Activated CD4-positive, alpha-beta T cell treated with anti-CD3 and anti-CD28 coated beads for 36 hours (primary cell): ENCODE measurements around the gene MILR1. TPM values are rescaled to one million over a fixed set of nuclear protein-coding genes. Genes with fewer than 3 reads are reported as not detected.

Experiments
- ATAC-seq: fragments of 200-7000 bp; cut with Tn5 transposase; one replicate; pipeline ENCODE4 v1.10.0; 2021; ENCODE audit warnings: mild to moderate bottlenecking, moderate library complexity
- CTCF ChIA-PET: fragments of 350-600 bp; sonication (Branson Sonifier 250); formaldehyde crosslinking; loops from one replicate; lab custom pipeline; 2021; ENCODE audit warnings: antibody characterized with exemption; lab: Charles Lee
- POLR2A ChIA-PET: fragments of 350-600 bp; sonication (Branson Sonifier 250); formaldehyde crosslinking; loops from one replicate; lab custom pipeline; 2021; ENCODE audit warnings: antibody characterized with exemption, inconsistent platforms; lab: Charles Lee
- DNase-seq: peaks from one replicate; pipeline ENCODE4 v3.0.0-alpha.2; 2020
- H3K27ac Mint-ChIP-seq: one replicate; pipeline ENCODE4 v1.8.0; 2021; ENCODE audit warnings: mixed read lengths
- H3K27me3 Mint-ChIP-seq: one replicate; pipeline ENCODE4 v1.8.0; 2021; ENCODE audit warnings: mixed read lengths
- H3K36me3 Mint-ChIP-seq: one replicate; pipeline ENCODE4 v1.8.0; 2021; ENCODE audit warnings: low read depth, mixed read lengths
- H3K4me1 Mint-ChIP-seq: one replicate; pipeline ENCODE4 v1.8.0; 2021; ENCODE audit warnings: mixed read lengths
- H3K4me3 Mint-ChIP-seq: one replicate; pipeline ENCODE4 v1.8.0; 2021; ENCODE audit warnings: mild to moderate bottlenecking, moderate library complexity, mixed read lengths
- H3K9me3 Mint-ChIP-seq: one replicate; pipeline ENCODE4 v1.8.0; 2021; ENCODE audit warnings: low read depth, mixed read lengths
- intact Hi-C, 2 experiments: fragments of 100-400 bp; cut with DNase I in 1 of 2; cut with micrococcal nuclease in 1 of 2; formaldehyde crosslinking; loops; one replicate each; pipeline versions ENCODE4 v1.14.2 to v1.15.1; 2022 to 2024; cut with DNase I, micrococcal nuclease
- microRNA-seq: library from miRNA; unstranded; fragments of <30 nt; microRNA quantifications from one replicate; pipeline ENCODE4 v1.2.0, GENCODE V29; 2021; ENCODE audit warnings: borderline replicate concordance
- total RNA-seq, 2 experiments: library from RNA; stranded (reverse); gene quantifications; one replicate each; pipeline ENCODE4 v1.2.3, GENCODE V29; 2021

Gene MILR1
- total RNA-seq, 2 experiments from 2014 or later: 0.30 TPM; not detected in 1

DNA sequence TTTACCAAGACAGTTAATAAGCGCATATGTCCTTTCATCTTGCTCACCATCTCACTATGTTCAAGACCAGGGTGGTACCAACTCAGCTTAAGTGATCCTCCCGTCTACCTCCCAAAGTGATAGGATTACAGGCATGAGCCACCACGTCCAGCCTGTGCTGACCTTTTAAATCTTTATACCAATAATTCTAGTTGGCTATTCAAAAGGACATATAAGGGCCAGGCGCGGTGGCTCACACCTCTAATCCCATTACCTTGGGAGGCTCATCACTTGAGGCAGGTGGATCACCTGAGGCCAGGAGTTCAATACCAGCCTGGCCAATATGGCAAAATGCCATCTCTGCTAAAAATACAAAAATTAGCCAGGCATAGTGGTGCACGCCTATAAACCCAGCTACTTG lies 60.3 kb downstream of the MILR1 start:
- CTCF ChIA-PET: interaction anchor here (1.1 to 1.8 kb wide), 3 partner anchors 10 to 140 kb away, joined by 4 to 8 read pairs (median 6); no protein-coding TSS in a partner anchor
- H3K9me3 Mint-ChIP-seq: no peaks in the 10 kb centered on the region
- H3K4me3 Mint-ChIP-seq: no peak overlapping the region
- peaks cover 50% of the 10 kb centered on the region for H3K36me3 Mint-ChIP-seq
- H3K27me3 Mint-ChIP-seq: no peaks in the 10 kb centered on the region
- no peak for DNase-seq
- intact Hi-C loops: loop anchor here in 1 of 2 experiments (5.0 kb wide), 1 partner anchor 767 kb away; the partner anchor contains the start of gene STRADA
- no peak overlapping the region for H3K27ac Mint-ChIP-seq
- ATAC-seq: no peak
- POLR2A ChIA-PET: interaction anchor here (0.6 kb wide), 1 partner anchor 21 kb away, joined by 3 read pairs; no protein-coding TSS in a partner anchor
- peaks cover 32% of the 10 kb centered on the region for H3K4me1 Mint-ChIP-seq

DNA sequence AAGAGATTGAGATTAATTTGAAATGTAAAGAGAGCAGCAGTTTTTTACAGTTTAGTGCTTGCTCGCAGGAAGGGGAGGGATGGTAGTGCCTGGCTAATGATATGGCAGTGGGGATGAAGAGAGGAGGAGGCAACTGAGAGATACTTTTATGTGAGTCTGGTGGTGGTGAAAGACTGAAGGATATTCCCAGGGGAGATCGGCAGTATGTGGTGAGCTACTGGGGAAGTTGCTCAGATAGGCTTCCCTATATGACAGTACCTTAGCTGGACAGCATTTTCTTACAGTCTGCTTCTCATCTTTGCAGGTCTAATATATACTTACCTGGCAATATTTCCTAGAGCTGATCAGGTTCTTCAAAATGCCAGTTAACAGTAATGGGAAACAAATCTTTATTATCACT lies 66.5 kb downstream of the MILR1 start:
- Mint-ChIP-seq H3K9me3 (no peaks in the 10 kb centered on the region), H3K36me3 (peaks cover 44% of the 10 kb centered on the region), H3K4me3 (no peak overlapping the region), H3K27ac (peak overlapping the region; percentile 15), H3K4me1 (peaks cover 24% of the 10 kb centered on the region), H3K27me3 (no peaks in the 10 kb centered on the region)
- ATAC-seq (no peak), DNase-seq (no peak)
- ChIA-PET CTCF (interaction anchor here (0.7 to 1.5 kb wide), 5 partner anchors 15 to 134 kb away, joined by 3 to 4 read pairs (median 3); no protein-coding TSS in a partner anchor), POLR2A (interaction anchor here (1.3 kb wide), 1 partner anchor 9 kb away, joined by 5 read pairs; the partner anchor contains the start of genes CEP95 and DDX5)
- intact Hi-C loops: no loop called here

DNA sequence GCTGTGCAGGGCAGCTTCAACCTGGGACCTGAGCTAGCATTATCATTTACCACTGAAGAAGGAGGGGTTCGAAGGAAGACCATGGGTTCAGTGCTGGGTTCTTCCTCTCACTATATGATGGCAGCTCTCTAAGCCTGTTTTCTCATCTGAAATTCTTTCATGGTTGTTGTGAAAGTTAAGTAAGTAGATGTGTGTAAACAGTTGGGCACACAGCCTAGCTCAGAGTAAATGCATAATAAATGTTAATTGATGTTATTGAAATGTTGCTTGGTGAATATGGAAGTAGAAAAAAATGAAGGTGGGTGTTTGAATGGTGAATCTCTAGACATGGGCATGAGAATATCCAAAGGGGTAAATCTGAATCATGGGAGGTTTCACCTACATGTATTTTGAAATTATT lies 66.9 kb downstream of the MILR1 start:
- Mint-ChIP-seq H3K4me3 (no peak overlapping the region), H3K9me3 (no peaks in the 10 kb centered on the region), H3K27me3 (no peaks in the 10 kb centered on the region), H3K36me3 (peaks cover 40% of the 10 kb centered on the region), H3K4me1 (peaks cover 24% of the 10 kb centered on the region), H3K27ac (no peak overlapping the region)
- ChIA-PET CTCF (interaction anchor here (0.7 to 1.5 kb wide), 6 partner anchors 15 to 134 kb away, joined by 3 to 4 read pairs (median 4); no protein-coding TSS in a partner anchor), POLR2A (interaction anchor here (1.3 kb wide), 1 partner anchor 9 kb away, joined by 5 read pairs; the partner anchor contains the start of genes CEP95 and DDX5)
- DNase-seq (no peak), ATAC-seq (no peak)
- intact Hi-C loops: no loop called here

Small RNA genes lying within 50 kb of the gene (microRNA-seq; reads per million reads assigned to microRNA genes)
- gene MIR1273E (not detected), gene MIR3064 (6.7 reads per million, percentile 22 among the genes with 10 or more reads in this experiment), gene MIR5047 (not detected)

Other genes starting within 250 kb of the MILR1 start
- 10 to 100 TPM; 15.2 to 15.8 TPM for gene TEX2, start 185.9 kb upstream of the MILR1 start, total RNA-seq
- 10 to 100 TPM in 1 of 2 experiments, 1 to 10 TPM in 1; 9.9 to 13.5 TPM for gene PECAM1, start 58.3 kb upstream of the MILR1 start, total RNA-seq
- gene POLG2, start 47.9 kb downstream of the MILR1 start, total RNA-seq: 10 to 100 TPM; 26.9 to 30.2 TPM
- 100 to 1,000 TPM; 575 TPM for gene DDX5, start 57.2 kb downstream of the MILR1 start, total RNA-seq
- 10 to 100 TPM; 40.5 to 42.8 TPM for gene CEP95, start 57.9 kb downstream of the MILR1 start, total RNA-seq
- 10 to 100 TPM; 13.9 to 15.0 TPM for gene SMURF2, start 213.2 kb downstream of the MILR1 start, total RNA-seq